GM12878 (cell line): Measurements from ENCODE around the gene TTC39C. TPM values are rescaled to one million over a fixed set of nuclear protein-coding genes. Genes with fewer than 3 reads are reported as not detected.

ENCODE experiments used
- ATAC-seq: fragments of 200-7000 bp; cut with Tn5 transposase; 3 replicates; pipeline ENCODE4 v1.9.1; 2020; ENCODE audit warnings: mild to moderate bottlenecking, moderate library complexity
- BruUV-seq: library from RNA; stranded (reverse); fragments of 400-500 nt; replicated peaks from 2 replicates; lab custom pipeline; 2021; lab: Mats Ljungman, UMichigan
- CTCF ChIA-PET: fragments of 300-600 bp; sonication (Branson Sonifier 250); formaldehyde crosslinking; extraction: SDS; loops from one replicate; lab custom pipeline; 2021; ENCODE audit warnings: inconsistent platforms; lab: Yijun Ruan, JAX
- POLR2A ChIA-PET: fragments of 350-600 bp; formaldehyde crosslinking; extraction: SDS; loops from one replicate; lab custom pipeline; 2021; ENCODE audit warnings: inconsistent platforms; lab: Charles Lee
- RAD21 ChIA-PET: fragments of 300-600 bp; sonication (Branson Sonifier 250); formaldehyde crosslinking; loops from one replicate; lab custom pipeline; 2023; ENCODE audit warnings: antibody characterized with exemption; ENCODE audit not compliant: unreplicated experiment; lab: Charles Lee
- SMC1A ChIA-PET: fragments of 300-600 bp; sonication (Branson Sonifier 250); formaldehyde crosslinking; loops from one replicate; lab custom pipeline; 2023; ENCODE audit not compliant: unreplicated experiment, uncharacterized antibody; lab: Charles Lee
- DNase-seq: peaks from one replicate; pipeline ENCODE4 v3.0.0-alpha.2; 2011; ENCODE audit warnings: low read depth, low spot score
- FAIRE-seq: peaks from 3 replicates; lab custom pipeline; 2011; peaks lifted over from hg19 to GRCh38; lab: Jason Lieb, UNC
- H2AFZ ChIP-seq: 2 replicates; pipeline ENCODE4 v1.6.0; 2011; ENCODE audit warnings: low read depth, low read length, control low read depth; ENCODE audit not compliant: control insufficient read depth
- H3K27ac ChIP-seq: 2 replicates; pipeline ENCODE4 v1.5.1; 2011; ENCODE audit warnings: control low read depth; ENCODE audit not compliant: control insufficient read depth, insufficient read depth
- H3K27me3 ChIP-seq, 2 experiments: replicated peaks in 1 of 2; 2 replicates each; pipeline versions ENCODE4 v1.6.0 to v1.6.1; 2011; ENCODE audit warnings: low read length in 1 of 2; ENCODE audit not compliant: control insufficient read depth in 2 of 2, insufficient read depth in 2 of 2
- H3K36me3 ChIP-seq, 2 experiments: 2 replicates each; pipeline ENCODE4 v1.5.1; 2011; ENCODE audit warnings: low read length in 1 of 2; ENCODE audit not compliant: control insufficient read depth in 2 of 2, insufficient read depth in 2 of 2
- H3K4me1 ChIP-seq: 2 replicates; pipeline ENCODE4 v1.6.1; 2011; ENCODE audit warnings: mild to moderate bottlenecking, low read length, moderate library complexity, mixed read lengths; ENCODE audit not compliant: control insufficient read depth, insufficient read depth
- H3K4me2 ChIP-seq: 2 replicates; pipeline ENCODE4 v1.6.0; 2011; ENCODE audit warnings: control low read depth; ENCODE audit not compliant: control insufficient read depth, insufficient read depth
- H3K4me3 ChIP-seq: fragments of 200-600 bp; sonication (generic); 2 replicates; pipeline ENCODE4 v1.5.1; 2016
- H3K79me2 ChIP-seq: 2 replicates; pipeline ENCODE4 v1.6.0; 2011; ENCODE audit warnings: low read length; ENCODE audit not compliant: control insufficient read depth, insufficient read depth
- H3K9ac ChIP-seq: 2 replicates; pipeline ENCODE4 v1.8.0; 2011; ENCODE audit warnings: low read length, control low read depth, mixed read lengths; ENCODE audit not compliant: control insufficient read depth, insufficient read depth
- H3K9me3 ChIP-seq: replicated peaks from 3 replicates; pipeline ENCODE4 v1.5.1; 2011; ENCODE audit warnings: mild to moderate bottlenecking, low read length; ENCODE audit not compliant: control insufficient read depth, insufficient read depth
- H4K20me1 ChIP-seq: 2 replicates; pipeline ENCODE4 v1.6.0; 2011; ENCODE audit not compliant: control insufficient read depth, insufficient read depth
- BCL11A ChIP-seq: IDR thresholded peaks from 2 replicates; pipeline ENCODE4 v1.6.1; 2011; ENCODE audit warnings: low read depth, low read length
- E2F8 ChIP-seq: fragments of 450-650 bp; IDR thresholded peaks from 2 replicates; pipeline ENCODE4 v1.6.1; 2018; ENCODE audit warnings: mild to moderate bottlenecking, low read depth, moderate library complexity; ENCODE audit not compliant: partially characterized antibody
- EED ChIP-seq: sonication (generic); IDR thresholded peaks from 2 replicates; pipeline ENCODE4 v1.6.1; 2016; ENCODE audit warnings: antibody characterized with exemption, low read depth
- FOXM1 ChIP-seq: IDR thresholded peaks from 2 replicates; pipeline ENCODE4 v1.6.1; 2012; ENCODE audit warnings: low read depth, mild to moderate bottlenecking, inconsistent platforms, low read length, moderate library complexity
- MAX ChIP-seq: IDR thresholded peaks from 2 replicates; pipeline ENCODE4 v1.6.1; 2012; ENCODE audit warnings: low read depth, low read length, improper control_type of control experiment
- PAX5 ChIP-seq: IDR thresholded peaks from 2 replicates; pipeline ENCODE4 v1.6.1; 2011; ENCODE audit warnings: low read depth, low read length, borderline replicate concordance
- YY1 ChIP-seq: IDR thresholded peaks from 2 replicates; pipeline ENCODE4 v1.6.1; 2011; ENCODE audit warnings: low read depth, mild to moderate bottlenecking, low read length
- ZBED1 ChIP-seq: IDR thresholded peaks from 2 replicates; pipeline ENCODE4 v1.6.1; 2016; ENCODE audit warnings: borderline replicate concordance
- WGBS: methylation state at CpG from one replicate; pipeline ENCODE4 v1.1.6; 2016; ENCODE audit warnings: low lambda C conversion rate; ENCODE audit not compliant: insufficient replicate concordance, insufficient coverage; ENCODE audit errors: missing lambda C conversion rate; 5-methylcytosine and 5-hydroxymethylcytosine counted together
- in situ Hi-C: fragments of 300-500 bp; cut with MboI; formaldehyde crosslinking; loops from 9 replicates; pipeline ENCODE4 v1.14.3; 2018; ENCODE audit warnings: mixed read lengths
- intact Hi-C: fragments of 100-400 bp; cut with micrococcal nuclease; formaldehyde crosslinking; loops from one replicate; pipeline ENCODE4 v1.14.2; 2022; ENCODE audit not compliant: unreplicated experiment
- polyA plus RNA-seq, 11 experiments: library from polyadenylated mRNA; depleted of rRNA in 4 of 11; unstranded in 6 of 11; stranded (reverse) in 5 of 11; fragments of >200 nt; fragmentation: Nextera tagmentation in 4 of 11; fragmentation: Illumina TruSeq in 1 of 11; extraction: Ambion mirVana in 4 of 11; extraction: Trizol in 1 of 11; gene quantifications; 1 replicate in 1 of 11; 2 replicates in 10 of 11; pipeline versions ENCODE4 v1.2.1 to v1.2.3, GENCODE V29; 2011 to 2016; ENCODE audit warnings: inconsistent platforms in 2 of 11, missing spikeins in 2 of 11, low read depth in 1 of 11
- total RNA-seq, 4 experiments: library from RNA; depleted of rRNA in 3 of 4; stranded (reverse); fragments of >200 nt in 3 of 4; fragmentation: Illumina TruSeq in 1 of 4; extraction: Trizol in 1 of 4; gene quantifications; 2 replicates each; pipeline versions ENCODE4 v1.2.1 to v1.2.3, GENCODE V29; 2013 to 2021
- TF ChIP-seq, protein P1 (sequence below): IDR thresholded peaks from 2 replicates; pipeline ENCODE4 v1.6.1; 2011; ENCODE audit warnings: borderline replicate concordance, low read depth, mild to moderate bottlenecking, moderate library complexity, mixed read lengths, low read length; ENCODE audit not compliant: insufficient read depth; ENCODE audit errors: extremely low read length
- TF ChIP-seq, protein P2 (sequence below): fragments of 450-650 bp; IDR thresholded peaks from 2 replicates; pipeline ENCODE4 v1.6.1; 2016; ENCODE audit warnings: mild to moderate bottlenecking

The TTC39C gene
- total and polyA plus RNA-seq, 10 of the 15 experiments (the other 5 are each of a cell fraction or from before 2014, with no cell fraction given) = 21.1 to 91.0 (median 64.8) TPM

DNA sequence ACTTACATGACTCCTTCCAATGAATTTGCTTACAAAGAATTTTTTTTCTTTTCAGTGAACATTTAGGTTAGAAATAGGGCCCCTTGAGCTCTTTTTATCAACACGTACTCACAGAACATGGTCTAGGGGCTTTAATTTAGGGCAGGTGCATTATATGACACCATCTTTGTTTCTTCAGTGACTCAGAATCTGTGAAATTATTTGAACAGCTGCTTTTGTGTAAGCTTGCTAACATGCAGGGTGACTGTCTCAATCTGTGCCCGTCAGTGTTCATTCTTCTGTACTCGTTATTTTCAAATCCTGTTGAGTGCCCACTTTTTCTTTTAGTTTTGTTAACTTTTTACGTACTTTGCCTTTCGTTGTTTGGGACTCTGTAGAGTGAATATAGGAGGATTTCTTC, 71.5 kb downstream of the TTC39C start:
- H3K27ac ChIP-seq = no peak overlapping the region
- no peaks in the 10 kb centered on the region for H3K79me2 ChIP-seq
- DNase-seq = no peak
- H3K4me2 ChIP-seq = no peak overlapping the region
- POLR2A ChIA-PET = interaction anchor here (0.5 kb wide), 1 partner anchor 11 kb away, joined by 5 read pairs; no protein-coding TSS in a partner anchor
- no peak overlapping the region for H2AFZ ChIP-seq
- intact Hi-C loops = no loop called here
- SMC1A ChIA-PET = interaction anchor here (0.6 to 1.4 kb wide), 5 partner anchors 10 to 235 kb away, joined by 3 to 5 read pairs (median 3); no protein-coding TSS in a partner anchor
- no peak overlapping the region for H3K9ac ChIP-seq
- FAIRE-seq = no peak
- H3K4me1 ChIP-seq = no peaks in the 10 kb centered on the region
- no peak overlapping the region for H3K4me3 ChIP-seq
- H3K9me3 ChIP-seq = no peaks in the 10 kb centered on the region
- no TSS peak for BruUV-seq
- ATAC-seq = no peak
- H4K20me1 ChIP-seq = no peaks in the 10 kb centered on the region
- RAD21 ChIA-PET = interaction anchor here (0.6 kb wide), 1 partner anchor 127 kb away, joined by 3 read pairs; no protein-coding TSS in a partner anchor
- peaks cover 0 to 16% of the 10 kb centered on the region in 2 experiments for H3K36me3 ChIP-seq
- CTCF ChIA-PET = interaction anchor here (1.4 to 1.5 kb wide), 2 partner anchors 34 to 57 kb away, joined by 3 read pairs; no protein-coding TSS in a partner anchor
- no peak for TF ChIP-seq FOXM1
- TF ChIP-seq, protein P1, sequence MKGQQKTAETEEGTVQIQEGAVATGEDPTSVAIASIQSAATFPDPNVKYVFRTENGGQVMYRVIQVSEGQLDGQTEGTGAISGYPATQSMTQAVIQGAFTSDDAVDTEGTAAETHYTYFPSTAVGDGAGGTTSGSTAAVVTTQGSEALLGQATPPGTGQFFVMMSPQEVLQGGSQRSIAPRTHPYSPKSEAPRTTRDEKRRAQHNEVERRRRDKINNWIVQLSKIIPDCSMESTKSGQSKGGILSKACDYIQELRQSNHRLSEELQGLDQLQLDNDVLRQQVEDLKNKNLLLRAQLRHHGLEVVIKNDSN = no peak
- no peaks in the 10 kb centered on the region for H3K27me3 ChIP-seq
- in situ Hi-C loops = no loop called here
- 63% methylated on average over 5 of the region's 5 CpGs for WGBS

DNA sequence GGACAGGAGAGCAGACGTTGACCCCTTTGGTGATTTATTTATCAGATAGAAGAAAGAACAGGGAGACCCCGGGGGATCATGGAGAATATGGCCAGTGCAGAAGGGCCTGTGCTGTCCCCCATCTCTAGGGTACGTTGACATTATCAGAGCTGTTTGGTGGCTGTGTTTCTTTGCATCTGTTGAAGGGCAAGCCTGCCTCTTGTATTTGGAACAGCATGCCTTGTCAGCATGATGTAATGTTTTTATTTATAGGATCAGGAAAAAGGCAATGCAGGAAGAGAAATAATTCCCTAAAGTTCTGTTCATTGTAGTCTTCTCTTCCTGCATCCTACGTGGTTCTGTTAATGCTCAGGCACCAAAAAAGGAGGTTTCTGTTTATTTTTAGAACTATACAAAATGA, 74.5 kb downstream of the TTC39C start:
- ChIA-PET POLR2A (no interaction called here), RAD21 (no interaction called here), CTCF (no interaction called here), SMC1A (interaction anchor here (1.3 to 1.5 kb wide), 2 partner anchors 11 to 15 kb away, joined by 3 to 4 read pairs; no protein-coding TSS in a partner anchor)
- H3K27me3 ChIP-seq = no peaks in the 10 kb centered on the region
- no peak overlapping the region for H3K4me2 ChIP-seq
- no peaks in the 10 kb centered on the region for H3K79me2 ChIP-seq
- WGBS = 82% methylated on average over 4 of the region's 4 CpGs
- peaks cover 0 to 11% of the 10 kb centered on the region in 2 experiments; a peak in 3 of 4 replicates for H3K36me3 ChIP-seq
- no TSS peak for BruUV-seq
- intact Hi-C loops = no loop called here
- ATAC-seq (no peak), DNase-seq (no peak), FAIRE-seq (no peak)
- in situ Hi-C loops = no loop called here
- no peaks in the 10 kb centered on the region for H3K9me3 ChIP-seq
- no peak overlapping the region for H3K4me3 ChIP-seq
- no peak overlapping the region for H2AFZ ChIP-seq
- H3K27ac ChIP-seq = no peak overlapping the region
- H3K4me1 ChIP-seq = no peaks in the 10 kb centered on the region
- H3K9ac ChIP-seq = no peak overlapping the region
- H4K20me1 ChIP-seq = no peaks in the 10 kb centered on the region
- TF ChIP-seq E2F8 (no peak), EED (no peak), ZBED1 (no peak), BCL11A (no peak), MAX (no peak), PAX5 (no peak), YY1 (no peak)
- TF ChIP-seq, protein P2, sequence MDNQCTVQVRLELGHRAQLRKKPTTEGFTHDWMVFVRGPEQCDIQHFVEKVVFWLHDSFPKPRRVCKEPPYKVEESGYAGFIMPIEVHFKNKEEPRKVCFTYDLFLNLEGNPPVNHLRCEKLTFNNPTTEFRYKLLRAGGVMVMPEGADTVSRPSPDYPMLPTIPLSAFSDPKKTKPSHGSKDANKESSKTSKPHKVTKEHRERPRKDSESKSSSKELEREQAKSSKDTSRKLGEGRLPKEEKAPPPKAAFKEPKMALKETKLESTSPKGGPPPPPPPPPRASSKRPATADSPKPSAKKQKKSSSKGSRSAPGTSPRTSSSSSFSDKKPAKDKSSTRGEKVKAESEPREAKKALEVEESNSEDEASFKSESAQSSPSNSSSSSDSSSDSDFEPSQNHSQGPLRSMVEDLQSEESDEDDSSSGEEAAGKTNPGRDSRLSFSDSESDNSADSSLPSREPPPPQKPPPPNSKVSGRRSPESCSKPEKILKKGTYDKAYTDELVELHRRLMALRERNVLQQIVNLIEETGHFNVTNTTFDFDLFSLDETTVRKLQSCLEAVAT = no peak
- TF ChIP-seq, protein P1 = no peak
